HG03460 (cell line): ENCODE results near the gene SCFD2.
"Not testable (repeated sequence)": the region's sequence is repeated elsewhere in the genome, so short reads cannot be mapped to it uniquely, and the experiment has no call there.

Experiments
- ATAC-seq: cut with Tn5 transposase; IDR thresholded peaks from one replicate; pipeline ENCODE4 v1.9.1; 2021; ENCODE audit not compliant: unreplicated experiment

SCFD2 gene

GRCh38 chr4:52995360-52996030, 370.4 kb downstream of the SCFD2 start:
- ATAC-seq = no peak

GRCh38 chr4:52994567-52994966, 371.3 kb downstream of the SCFD2 start:
- ATAC-seq = no peak

GRCh38 chr4:52993771-52994170, 372.1 kb downstream of the SCFD2 start:
- no peak for ATAC-seq

- not testable (repeated sequence) for ATAC-seq
Measured at GRCh38 chr4:52992551-52992950, 373.3 kb downstream of the SCFD2 start.

GRCh38 chr4:52991472-52991871, 374.4 kb downstream of the SCFD2 start:
- no peak for ATAC-seq

GRCh38 chr4:52990706-52991105, 375.2 kb downstream of the SCFD2 start:
- ATAC-seq = no peak

GRCh38 chr4:52989865-52990264, 376.0 kb downstream of the SCFD2 start:
- no peak for ATAC-seq

GRCh38 chr4:52987392-52988056, 378.3 kb downstream of the SCFD2 start:
- no peak for ATAC-seq

- ATAC-seq = no peak
Measured at GRCh38 chr4:52984462-52984881, 381.4 kb downstream of the SCFD2 start.

- ATAC-seq = no peak
Measured at GRCh38 chr4:52983563-52984303, 382.1 kb downstream of the SCFD2 start.

GRCh38 chr4:52982946-52983340, 382.9 kb downstream of the SCFD2 start:
- no peak for ATAC-seq

GRCh38 chr4:52982255-52982945, 383.5 kb downstream of the SCFD2 start:
- no peak for ATAC-seq

GRCh38 chr4:52979821-52980590, 385.9 kb downstream of the SCFD2 start:
- no peak for ATAC-seq

GRCh38 chr4:52979020-52979419, 386.8 kb downstream of the SCFD2 start:
- no peak for ATAC-seq

GRCh38 chr4:52977252-52977651, 388.6 kb downstream of the SCFD2 start:
- no peak for ATAC-seq

GRCh38 chr4:52976523-52977230, 389.2 kb downstream of the SCFD2 start:
- ATAC-seq = no peak

GRCh38 chr4:52968691-52969090, 397.2 kb downstream of the SCFD2 start:
- no peak for ATAC-seq

- no peak for ATAC-seq
Measured at GRCh38 chr4:52968241-52968640, 397.6 kb downstream of the SCFD2 start.

- ATAC-seq = no peak
Measured at GRCh38 chr4:52966781-52967180, 399.1 kb downstream of the SCFD2 start.

- ATAC-seq = no peak
Measured at GRCh38 chr4:52966172-52966571, 399.7 kb downstream of the SCFD2 start.
